Measurements from ENCODE around the gene GZMA.

Gene GZMA

GRCh38 chr5:55113327-55113726 is 10.9 kb downstream of the GZMA start:
- DNase-seq: no peak

- DNase-seq: no peak
Observed at GRCh38 chr5:55114061-55114460, 11.6 kb downstream of the GZMA start.

GRCh38 chr5:55123365-55123764 is 20.9 kb downstream of the GZMA start:
- DNase-seq: no peak

GRCh38 chr5:55134053-55134722 is 31.7 kb downstream of the GZMA start:
- DNase-seq: no peak

- no peak for DNase-seq
Observed at GRCh38 chr5:55136521-55136920, 34.1 kb downstream of the GZMA start.

- DNase-seq: no peak
Observed at GRCh38 chr5:55140908-55141665, 38.6 kb downstream of the GZMA start.

- no peak for DNase-seq
Observed at GRCh38 chr5:55141945-55142690, 39.7 kb downstream of the GZMA start.

- no peak for DNase-seq
Observed at GRCh38 chr5:55143624-55144023, 41.2 kb downstream of the GZMA start.

GRCh38 chr5:55146080-55146479 is 43.6 kb downstream of the GZMA start:
- no peak for DNase-seq

GRCh38 chr5:55146543-55147151 is 44.2 kb downstream of the GZMA start:
- peak; percentile 87 for DNase-seq

- no peak for DNase-seq
Observed at GRCh38 chr5:55149308-55149795, 46.9 kb downstream of the GZMA start.

GRCh38 chr5:55151923-55152842 is 49.7 kb downstream of the GZMA start:
- DNase-seq: no peak

GRCh38 chr5:55154873-55155272 is 52.4 kb downstream of the GZMA start:
- DNase-seq: no peak
